Measurements from ENCODE around the gene LRRK2.
"Not testable (repeated sequence)": the region's sequence is repeated elsewhere in the genome, so short reads cannot be mapped to it uniquely, and the experiment has no call there.

Gene LRRK2

GRCh38 chr12:40315375-40315774 is 90.6 kb downstream of the LRRK2 start:
- DNase-seq (ENCODE audit: low read depth), result no peak

- DNase-seq (ENCODE audit: low read depth), result no peak
Measured at GRCh38 chr12:40324261-40324660, 99.5 kb downstream of the LRRK2 start.

GRCh38 chr12:40325349-40325960 is 100.7 kb downstream of the LRRK2 start:
- DNase-seq (ENCODE audit: low read depth), result no peak

- no peak for DNase-seq (ENCODE audit: low read depth)
Measured at GRCh38 chr12:40327535-40327934, 102.7 kb downstream of the LRRK2 start.

GRCh38 chr12:40330180-40330579 is 105.4 kb downstream of the LRRK2 start:
- DNase-seq (ENCODE audit: low read depth), result no peak

GRCh38 chr12:40331886-40332285 is 107.1 kb downstream of the LRRK2 start:
- no peak for DNase-seq (ENCODE audit: low read depth)

- DNase-seq (ENCODE audit: low read depth), result no peak
Measured at GRCh38 chr12:40335991-40336390, 111.2 kb downstream of the LRRK2 start.

GRCh38 chr12:40336573-40337199 is 111.9 kb downstream of the LRRK2 start:
- DNase-seq (ENCODE audit: low read depth), result no peak

GRCh38 chr12:40338071-40338470 is 113.3 kb downstream of the LRRK2 start:
- DNase-seq (ENCODE audit: low read depth), result no peak

GRCh38 chr12:40338621-40339020 is 113.8 kb downstream of the LRRK2 start:
- DNase-seq (ENCODE audit: low read depth), result no peak

GRCh38 chr12:40342010-40342409 is 117.2 kb downstream of the LRRK2 start:
- DNase-seq (ENCODE audit: low read depth), result no peak

- no peak for DNase-seq (ENCODE audit: low read depth)
Measured at GRCh38 chr12:40343124-40343523, 118.3 kb downstream of the LRRK2 start.

- DNase-seq (ENCODE audit: low read depth), result no peak
Measured at GRCh38 chr12:40344312-40344711, 119.5 kb downstream of the LRRK2 start.

- DNase-seq (ENCODE audit: low read depth), result no peak
Measured at GRCh38 chr12:40351976-40352375, 127.2 kb downstream of the LRRK2 start.

- DNase-seq (ENCODE audit: low read depth), result no peak
Measured at GRCh38 chr12:40375076-40375475, 150.3 kb downstream of the LRRK2 start.

- no peak for DNase-seq (ENCODE audit: low read depth)
Measured at GRCh38 chr12:40376533-40377267, 151.9 kb downstream of the LRRK2 start.

- no peak for DNase-seq (ENCODE audit: low read depth)
Measured at GRCh38 chr12:40378691-40379090, 153.9 kb downstream of the LRRK2 start.

- DNase-seq (ENCODE audit: low read depth), result no peak
Measured at GRCh38 chr12:40382217-40382616, 157.4 kb downstream of the LRRK2 start.

GRCh38 chr12:40387279-40387678 is 162.5 kb downstream of the LRRK2 start:
- DNase-seq (ENCODE audit: low read depth), result not testable (repeated sequence)

GRCh38 chr12:40390980-40391379 is 166.2 kb downstream of the LRRK2 start:
- DNase-seq (ENCODE audit: low read depth), result no peak

- no peak for DNase-seq (ENCODE audit: low read depth)
Measured at GRCh38 chr12:40393026-40393425, 168.2 kb downstream of the LRRK2 start.

GRCh38 chr12:40399656-40400055 is 174.9 kb downstream of the LRRK2 start:
- DNase-seq (ENCODE audit: low read depth), result no peak

- DNase-seq (ENCODE audit: low read depth), result no peak
Measured at GRCh38 chr12:40405419-40405818, 180.6 kb downstream of the LRRK2 start.

All from GM04504 (cell line).